Erythroblast (primary cell): Measurements from ENCODE around the gene NDUFS1.
"Not testable (repeated sequence)": the region's sequence is repeated elsewhere in the genome, so short reads cannot be mapped to it uniquely, and the experiment has no call there.

ENCODE experiments used
- DNase-seq, 2 experiments: peaks; one replicate each; lab custom pipeline; 2025; lab: John Stamatoyannopoulos, UW
- GATA1 ChIP-seq: IDR thresholded peaks from 2 replicates; pipeline ENCODE4 v1.6.1; 2011; ENCODE audit warnings: low read depth, mild to moderate bottlenecking, control low read depth, low read length, moderate library complexity
- POLR2A ChIP-seq: IDR thresholded peaks from 2 replicates; pipeline ENCODE4 v1.6.1; 2011; ENCODE audit warnings: mild to moderate bottlenecking, low read length

Gene NDUFS1

GRCh38 chr2:206079699-206080465, 79.4 kb downstream of the NDUFS1 start:
- TF ChIP-seq GATA1 (no peak), POLR2A (no peak)
- no peak for DNase-seq

GRCh38 chr2:206077879-206078278, 81.4 kb downstream of the NDUFS1 start:
- not testable (repeated sequence) for DNase-seq

- TF ChIP-seq POLR2A = no peak
- TF ChIP-seq GATA1 = no peak
Observed at GRCh38 chr2:206075113-206075512, 84.1 kb downstream of the NDUFS1 start.

GRCh38 chr2:206071807-206072206, 87.4 kb downstream of the NDUFS1 start:
- TF ChIP-seq POLR2A = no peak
- no peak for TF ChIP-seq GATA1

More at GRCh38 chr2:206075113-206075512, 84.1 kb downstream of the NDUFS1 start:
- DNase-seq = peak in 1 of 2 experiments; percentile 5

GRCh38 chr2:206069417-206069816, 89.8 kb downstream of the NDUFS1 start:
- TF ChIP-seq GATA1 = no peak
- TF ChIP-seq POLR2A = no peak
- peak; percentile 50 to 76 for DNase-seq

More at GRCh38 chr2:206071807-206072206, 87.4 kb downstream of the NDUFS1 start:
- no peak for DNase-seq

- no peak for DNase-seq
- TF ChIP-seq GATA1 (no peak), POLR2A (no peak)
Observed at GRCh38 chr2:206068207-206068606, 91.0 kb downstream of the NDUFS1 start.
